ENCODE results near the gene PRKCSH. TPM values are rescaled to one million over a fixed set of nuclear protein-coding genes. Genes with fewer than 3 reads are reported as not detected.

The PRKCSH gene
- total and polyA plus RNA-seq, 2 experiments from 2014 or later: 85.3 to 130 TPM

- TF ChIP-seq ZNF462 (CRISPR knock-in tag; IDR thresholded peaks at IDR 0.05) (no peak), CREB1 (CRISPR knock-in tag; IDR thresholded peaks at IDR 0.05; ENCODE audit: low read depth) (no peak), POLR2AphosphoS5 (IDR thresholded peaks at IDR 0.05; ENCODE audit: low read depth) (peak; percentile 48)
- TF ChIP-seq, protein P1, sequence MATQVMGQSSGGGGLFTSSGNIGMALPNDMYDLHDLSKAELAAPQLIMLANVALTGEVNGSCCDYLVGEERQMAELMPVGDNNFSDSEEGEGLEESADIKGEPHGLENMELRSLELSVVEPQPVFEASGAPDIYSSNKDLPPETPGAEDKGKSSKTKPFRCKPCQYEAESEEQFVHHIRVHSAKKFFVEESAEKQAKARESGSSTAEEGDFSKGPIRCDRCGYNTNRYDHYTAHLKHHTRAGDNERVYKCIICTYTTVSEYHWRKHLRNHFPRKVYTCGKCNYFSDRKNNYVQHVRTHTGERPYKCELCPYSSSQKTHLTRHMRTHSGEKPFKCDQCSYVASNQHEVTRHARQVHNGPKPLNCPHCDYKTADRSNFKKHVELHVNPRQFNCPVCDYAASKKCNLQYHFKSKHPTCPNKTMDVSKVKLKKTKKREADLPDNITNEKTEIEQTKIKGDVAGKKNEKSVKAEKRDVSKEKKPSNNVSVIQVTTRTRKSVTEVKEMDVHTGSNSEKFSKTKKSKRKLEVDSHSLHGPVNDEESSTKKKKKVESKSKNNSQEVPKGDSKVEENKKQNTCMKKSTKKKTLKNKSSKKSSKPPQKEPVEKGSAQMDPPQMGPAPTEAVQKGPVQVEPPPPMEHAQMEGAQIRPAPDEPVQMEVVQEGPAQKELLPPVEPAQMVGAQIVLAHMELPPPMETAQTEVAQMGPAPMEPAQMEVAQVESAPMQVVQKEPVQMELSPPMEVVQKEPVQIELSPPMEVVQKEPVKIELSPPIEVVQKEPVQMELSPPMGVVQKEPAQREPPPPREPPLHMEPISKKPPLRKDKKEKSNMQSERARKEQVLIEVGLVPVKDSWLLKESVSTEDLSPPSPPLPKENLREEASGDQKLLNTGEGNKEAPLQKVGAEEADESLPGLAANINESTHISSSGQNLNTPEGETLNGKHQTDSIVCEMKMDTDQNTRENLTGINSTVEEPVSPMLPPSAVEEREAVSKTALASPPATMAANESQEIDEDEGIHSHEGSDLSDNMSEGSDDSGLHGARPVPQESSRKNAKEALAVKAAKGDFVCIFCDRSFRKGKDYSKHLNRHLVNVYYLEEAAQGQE (IDR thresholded peaks at IDR 0.05; ENCODE audit: unreplicated experiment): no peak
Measured at GRCh38 chr19:11421371-11422098, 13.9 kb upstream of the PRKCSH start (continued).

All from GM23338 (cell line).